ENCODE data around the gene DOCK2.

The DOCK2 gene

GRCh38 chr5:169875731-169876130, 238.7 kb downstream of the DOCK2 start:
- Histone ChIP-seq H3K4me2 (ENCODE audit: insufficient read depth, low read length, poor library complexity, severe bottlenecking) (no peak overlapping the region), H2BK12ac (ENCODE audit: low read length) (no peak overlapping the region), H3K79me1 (ENCODE audit: low read depth, low read length) (no peaks in the 10 kb centered on the region), H3K23ac (ENCODE audit: low read depth, low read length, poor library complexity) (no peak overlapping the region), H3K18ac (ENCODE audit: low read length) (peak overlapping the region; percentile 29), H2BK120ac (ENCODE audit: low read depth, low read length) (no peak overlapping the region), H3K9me3 (replicated peaks in 1 of 2; ENCODE audit: control insufficient read depth in 2 of 2, insufficient read depth in 1 of 2, low read depth in 1 of 2, low read length in 2 of 2) (no peaks in the 10 kb centered on the region), H3K4ac (ENCODE audit: low read length) (no peak overlapping the region), H3K14ac (ENCODE audit: low read length) (no peak overlapping the region), H3K9ac (ENCODE audit: low read depth, low read length, poor library complexity) (no peak overlapping the region), H4K8ac (ENCODE audit: low read depth, low read length) (no peak overlapping the region), H2BK5ac (ENCODE audit: low read length) (no peak overlapping the region), H3K4me1 (ENCODE audit: control insufficient read depth in 2 of 2, insufficient read depth in 1 of 2, low read depth in 1 of 2, low read length in 2 of 2) (no peaks in the 10 kb centered on the region), H2AK5ac (ENCODE audit: low read depth, low read length) (no peak overlapping the region), H4K91ac (ENCODE audit: low read depth, low read length, poor library complexity) (no peak overlapping the region), H3K36me3 (replicated peaks in 1 of 2; ENCODE audit: control insufficient read depth in 2 of 2, insufficient read depth in 2 of 2, low read length in 2 of 2) (no peaks in the 10 kb centered on the region), H3K4me3 (ENCODE audit: low read length in 2 of 2) (no peak overlapping the region), H3K27ac (replicated peaks; ENCODE audit: low read length) (no peak overlapping the region), H3K27me3 (ENCODE audit: control insufficient read depth in 3 of 3, insufficient read depth in 3 of 3, low read depth in 1 of 3, low read length in 3 of 3) (no peaks in the 10 kb centered on the region), H2BK15ac (ENCODE audit: low read length) (no peak overlapping the region), H2AFZ (ENCODE audit: low read length) (no peak overlapping the region)
- WGBS, 2 donors (ENCODE audit: extremely low coverage in 2 of 2, insufficient read length in 2 of 2, insufficient replicate concordance in 1 of 2), result no CpG with 5 or more reads among the region's 4 CpGs
- no peak for DNase-seq (ENCODE audit: low spot score)

GRCh38 chr5:169876386-169876785, 239.3 kb downstream of the DOCK2 start:
- H3K23ac ChIP-seq (ENCODE audit: low read depth, low read length, poor library complexity), result no peak overlapping the region
- DNase-seq (ENCODE audit: low spot score), result no peak
- H2BK15ac ChIP-seq (ENCODE audit: low read length), result no peak overlapping the region
- no peaks in the 10 kb centered on the region for H3K27me3 ChIP-seq (ENCODE audit: control insufficient read depth in 3 of 3, insufficient read depth in 3 of 3, low read depth in 1 of 3, low read length in 3 of 3)
- H4K91ac ChIP-seq (ENCODE audit: low read depth, low read length, poor library complexity), result no peak overlapping the region
- no peak overlapping the region for H3K14ac ChIP-seq (ENCODE audit: low read length)
- no peak overlapping the region for H3K4me2 ChIP-seq (ENCODE audit: insufficient read depth, low read length, poor library complexity, severe bottlenecking)
- H2AFZ ChIP-seq (ENCODE audit: low read length), result no peak overlapping the region
- H3K27ac ChIP-seq (replicated peaks; ENCODE audit: low read length), result no peak overlapping the region
- H3K4me1 ChIP-seq (ENCODE audit: control insufficient read depth in 2 of 2, insufficient read depth in 1 of 2, low read depth in 1 of 2, low read length in 2 of 2), result no peaks in the 10 kb centered on the region
- H3K36me3 ChIP-seq (replicated peaks in 1 of 2; ENCODE audit: control insufficient read depth in 2 of 2, insufficient read depth in 2 of 2, low read length in 2 of 2), result no peaks in the 10 kb centered on the region
- no peak overlapping the region for H2BK120ac ChIP-seq (ENCODE audit: low read depth, low read length)
- H3K4ac ChIP-seq (ENCODE audit: low read length), result no peak overlapping the region
- H3K9ac ChIP-seq (ENCODE audit: low read depth, low read length, poor library complexity), result no peak overlapping the region
- WGBS, 2 donors (ENCODE audit: extremely low coverage in 2 of 2, insufficient read length in 2 of 2, insufficient replicate concordance in 1 of 2), result no CpG with 5 or more reads among the region's 1 CpG
- no peak overlapping the region for H2BK5ac ChIP-seq (ENCODE audit: low read length)
- no peak overlapping the region for H2BK12ac ChIP-seq (ENCODE audit: low read length)
- no peaks in the 10 kb centered on the region for H3K79me1 ChIP-seq (ENCODE audit: low read depth, low read length)
- no peak overlapping the region for H3K4me3 ChIP-seq (ENCODE audit: low read length in 2 of 2)
- H2AK5ac ChIP-seq (ENCODE audit: low read depth, low read length), result no peak overlapping the region
- no peak overlapping the region for H4K8ac ChIP-seq (ENCODE audit: low read depth, low read length)
- no peak overlapping the region for H3K18ac ChIP-seq (ENCODE audit: low read length)
- no peaks in the 10 kb centered on the region for H3K9me3 ChIP-seq (replicated peaks in 1 of 2; ENCODE audit: control insufficient read depth in 2 of 2, insufficient read depth in 1 of 2, low read depth in 1 of 2, low read length in 2 of 2)

- Histone ChIP-seq H3K36me3 (replicated peaks in 1 of 2; ENCODE audit: control insufficient read depth in 2 of 2, insufficient read depth in 2 of 2, low read length in 2 of 2) (no peaks in the 10 kb centered on the region), H3K9ac (ENCODE audit: low read depth, low read length, poor library complexity) (no peak overlapping the region), H3K14ac (ENCODE audit: low read length) (no peak overlapping the region), H3K4me2 (ENCODE audit: insufficient read depth, low read length, poor library complexity, severe bottlenecking) (no peak overlapping the region), H2AFZ (ENCODE audit: low read length) (no peak overlapping the region), H3K4ac (ENCODE audit: low read length) (no peak overlapping the region), H3K27me3 (ENCODE audit: control insufficient read depth in 3 of 3, insufficient read depth in 3 of 3, low read depth in 1 of 3, low read length in 3 of 3) (no peaks in the 10 kb centered on the region), H3K4me1 (ENCODE audit: control insufficient read depth in 2 of 2, insufficient read depth in 1 of 2, low read depth in 1 of 2, low read length in 2 of 2) (peaks cover 0 to 2% of the 10 kb centered on the region in 2 donors), H3K9me3 (replicated peaks in 1 of 2; ENCODE audit: control insufficient read depth in 2 of 2, insufficient read depth in 1 of 2, low read depth in 1 of 2, low read length in 2 of 2) (no peaks in the 10 kb centered on the region), H4K8ac (ENCODE audit: low read depth, low read length) (no peak overlapping the region), H2BK12ac (ENCODE audit: low read length) (no peak overlapping the region), H2BK15ac (ENCODE audit: low read length) (no peak overlapping the region), H3K27ac (replicated peaks; ENCODE audit: low read length) (no peak overlapping the region), H3K4me3 (ENCODE audit: low read length in 2 of 2) (no peak overlapping the region), H3K79me1 (ENCODE audit: low read depth, low read length) (no peaks in the 10 kb centered on the region), H3K18ac (ENCODE audit: low read length) (no peak overlapping the region), H2AK5ac (ENCODE audit: low read depth, low read length) (no peak overlapping the region), H2BK120ac (ENCODE audit: low read depth, low read length) (no peak overlapping the region), H4K91ac (ENCODE audit: low read depth, low read length, poor library complexity) (no peak overlapping the region), H2BK5ac (ENCODE audit: low read length) (no peak overlapping the region), H3K23ac (ENCODE audit: low read depth, low read length, poor library complexity) (no peak overlapping the region)
- no CpG with 5 or more reads among the region's 4 CpGs for WGBS, 2 donors (ENCODE audit: extremely low coverage in 2 of 2, insufficient read length in 2 of 2, insufficient replicate concordance in 1 of 2)
- DNase-seq (ENCODE audit: low spot score), result no peak
These were observed 243.1 kb downstream of the DOCK2 start for GRCh38 chr5:169880012-169880663.

GRCh38 chr5:169880785-169881184, 243.7 kb downstream of the DOCK2 start:
- Histone ChIP-seq H3K18ac (ENCODE audit: low read length) (no peak overlapping the region), H4K8ac (ENCODE audit: low read depth, low read length) (no peak overlapping the region), H2AFZ (ENCODE audit: low read length) (no peak overlapping the region), H3K23ac (ENCODE audit: low read depth, low read length, poor library complexity) (no peak overlapping the region), H2BK5ac (ENCODE audit: low read length) (no peak overlapping the region), H3K9me3 (replicated peaks in 1 of 2; ENCODE audit: control insufficient read depth in 2 of 2, insufficient read depth in 1 of 2, low read depth in 1 of 2, low read length in 2 of 2) (no peaks in the 10 kb centered on the region), H3K36me3 (replicated peaks in 1 of 2; ENCODE audit: control insufficient read depth in 2 of 2, insufficient read depth in 2 of 2, low read length in 2 of 2) (no peaks in the 10 kb centered on the region), H3K27me3 (ENCODE audit: control insufficient read depth in 3 of 3, insufficient read depth in 3 of 3, low read depth in 1 of 3, low read length in 3 of 3) (no peaks in the 10 kb centered on the region), H2BK120ac (ENCODE audit: low read depth, low read length) (no peak overlapping the region), H2AK5ac (ENCODE audit: low read depth, low read length) (no peak overlapping the region), H2BK15ac (ENCODE audit: low read length) (no peak overlapping the region), H3K4ac (ENCODE audit: low read length) (no peak overlapping the region), H2BK12ac (ENCODE audit: low read length) (no peak overlapping the region), H3K14ac (ENCODE audit: low read length) (no peak overlapping the region), H3K27ac (replicated peaks; ENCODE audit: low read length) (no peak overlapping the region), H3K4me3 (ENCODE audit: low read length in 2 of 2) (no peak overlapping the region), H3K4me2 (ENCODE audit: insufficient read depth, low read length, poor library complexity, severe bottlenecking) (no peak overlapping the region), H3K4me1 (ENCODE audit: control insufficient read depth in 2 of 2, insufficient read depth in 1 of 2, low read depth in 1 of 2, low read length in 2 of 2) (peaks cover 0 to 2% of the 10 kb centered on the region in 2 donors), H4K91ac (ENCODE audit: low read depth, low read length, poor library complexity) (no peak overlapping the region), H3K79me1 (ENCODE audit: low read depth, low read length) (no peaks in the 10 kb centered on the region), H3K9ac (ENCODE audit: low read depth, low read length, poor library complexity) (no peak overlapping the region)
- no CpG with 5 or more reads among the region's 2 CpGs for WGBS, 2 donors (ENCODE audit: extremely low coverage in 2 of 2, insufficient read length in 2 of 2, insufficient replicate concordance in 1 of 2)
- DNase-seq (ENCODE audit: low spot score), result no peak

Measured in neuronal stem cell (in vitro differentiated cells).